Esophagus muscularis mucosa (tissue), 4 donors: ENCODE data around the gene CCBE1. TPM values are rescaled to one million over a fixed set of nuclear protein-coding genes. Genes with fewer than 3 reads are reported as not detected.

Experiments
- DNase-seq: peaks from one replicate; pipeline ENCODE4 v3.0.0-alpha.2; 2017; ENCODE audit errors: extremely low spot score
- H3K27ac ChIP-seq, 4 donors: fragments of 200-600 bp; sonication (generic); replicated peaks in 1 of 4; 1 replicate in 3 of 4; 2 replicates in 1 of 4; pipeline ENCODE4 v1.5.1; 2016 to 2019; ENCODE audit warnings: mild to moderate bottlenecking in 1 of 4
- H3K27me3 ChIP-seq, 4 donors: fragments of 200-600 bp; sonication (generic); one replicate each; pipeline versions ENCODE4 v1.5.1 to v1.6.0; 2016 to 2019
- H3K36me3 ChIP-seq, 4 donors: fragments of 200-600 bp; sonication (generic); one replicate each; pipeline ENCODE4 v1.5.1; 2016 to 2019
- H3K4me1 ChIP-seq, 4 donors: fragments of 200-600 bp; sonication (generic); one replicate each; pipeline ENCODE4 v1.5.1; 2016 to 2019
- H3K4me3 ChIP-seq, 4 donors: fragments of 200-600 bp; sonication (generic); 1 replicate in 2 of 4; 2 replicates in 2 of 4; pipeline ENCODE4 v1.5.1; 2016 to 2019; ENCODE audit warnings: mild to moderate bottlenecking in 4 of 4, moderate library complexity in 1 of 4
- H3K9me3 ChIP-seq, 4 donors: fragments of 200-600 bp; sonication (generic); 1 replicate in 3 of 4; 2 replicates in 1 of 4; pipeline ENCODE4 v1.5.1; 2016 to 2019
- CTCF ChIP-seq, 3 experiments: fragments of 200-600 bp in 2 of 3; fragments of 450-650 bp in 1 of 3; sonication (generic) in 2 of 3; IDR thresholded peaks; one replicate each; pipeline ENCODE4 v1.5.1; 2017 to 2019; ENCODE audit warnings: antibody characterized with exemption in 3 of 3, mild to moderate bottlenecking in 2 of 3, moderate library complexity in 1 of 3
- EP300 ChIP-seq: sonication (generic); formaldehyde crosslinking; IDR thresholded peaks from one replicate; pipeline ENCODE4 v1.6.1; 2017; ENCODE audit warnings: antibody characterized with exemption
- POLR2A ChIP-seq: fragments of 450-650 bp; IDR thresholded peaks from one replicate; pipeline ENCODE4 v1.6.1; 2017; ENCODE audit warnings: antibody characterized with exemption, moderate library complexity, mild to moderate bottlenecking, low read depth
- POLR2AphosphoS5 ChIP-seq, 2 donors: sonication (generic); formaldehyde crosslinking; IDR thresholded peaks; one replicate each; pipeline ENCODE4 v1.6.1; 2017; ENCODE audit warnings: antibody characterized with exemption in 2 of 2
- WGBS: methylation state at CpG from one replicate; pipeline ENCODE4 v1.1.5; 2018; 5-methylcytosine and 5-hydroxymethylcytosine counted together
- intact Hi-C: fragments of 100-400 bp; cut with DNase I; formaldehyde crosslinking; loops from one replicate; pipeline ENCODE4 v1.15.1; 2023
- total RNA-seq, 4 donors: library from RNA; depleted of rRNA; stranded (reverse); fragments of >200 nt; gene quantifications; one replicate each; pipeline versions ENCODE4 v1.1.0 to v1.2.1, GENCODE V29; 2016

The CCBE1 gene
- total RNA-seq, 4 donors from 2014 or later: 1.6 to 11.1 (median 2.7) TPM

- H3K4me3 ChIP-seq: no peak overlapping the region
- H3K27ac ChIP-seq: no peak overlapping the region
- TF ChIP-seq EP300: no peak
- TF ChIP-seq CTCF (IDR thresholded peaks at IDR 0.05): no peak
- no peak for TF ChIP-seq POLR2AphosphoS5 (IDR thresholded peaks at IDR 0.05)
- TF ChIP-seq POLR2A: no peak
- H3K9me3 ChIP-seq: no peaks in the 10 kb centered on the region
- no peaks in the 10 kb centered on the region for H3K27me3 ChIP-seq
- 57% methylated on average over 1 of the region's 1 CpG for WGBS
- DNase-seq: no peak
- intact Hi-C loops: no loop called here
- no peaks in the 10 kb centered on the region for H3K4me1 ChIP-seq
- no peaks in the 10 kb centered on the region for H3K36me3 ChIP-seq
Measured at GRCh38 chr18:59730896-59731295, 33.7 kb upstream of the CCBE1 start.

- WGBS: 95% methylated on average over 3 of the region's 3 CpGs
- H3K4me1 ChIP-seq: no peaks in the 10 kb centered on the region
- H3K36me3 ChIP-seq: no peaks in the 10 kb centered on the region
- no peak overlapping the region for H3K27ac ChIP-seq
- DNase-seq: peak; percentile 62
- no peaks in the 10 kb centered on the region for H3K9me3 ChIP-seq
- TF ChIP-seq CTCF (IDR thresholded peaks at IDR 0.05) (no peak), EP300 (no peak), POLR2A (no peak), POLR2AphosphoS5 (IDR thresholded peaks at IDR 0.05) (no peak)
- H3K4me3 ChIP-seq: no peak overlapping the region
- intact Hi-C loops: no loop called here
- no peaks in the 10 kb centered on the region for H3K27me3 ChIP-seq
Measured at GRCh38 chr18:59729781-59730180, 32.6 kb upstream of the CCBE1 start.

GRCh38 chr18:59728816-59729215 is 31.6 kb upstream of the CCBE1 start:
- H3K9me3 ChIP-seq: no peaks in the 10 kb centered on the region
- intact Hi-C loops: no loop called here
- no peak overlapping the region for H3K27ac ChIP-seq
- TF ChIP-seq EP300 (no peak), CTCF (IDR thresholded peaks at IDR 0.05) (no peak), POLR2AphosphoS5 (IDR thresholded peaks at IDR 0.05) (no peak), POLR2A (no peak)
- H3K4me3 ChIP-seq: no peak overlapping the region
- H3K27me3 ChIP-seq: no peaks in the 10 kb centered on the region
- WGBS: 83% methylated on average over 5 of the region's 5 CpGs
- no peaks in the 10 kb centered on the region for H3K4me1 ChIP-seq
- H3K36me3 ChIP-seq: no peaks in the 10 kb centered on the region
- DNase-seq: peak; percentile 45

- Histone ChIP-seq H3K27me3 (no peaks in the 10 kb centered on the region), H3K27ac (no peak overlapping the region), H3K36me3 (no peaks in the 10 kb centered on the region), H3K4me1 (no peaks in the 10 kb centered on the region), H3K9me3 (no peaks in the 10 kb centered on the region), H3K4me3 (no peak overlapping the region)
- no peak for DNase-seq
- intact Hi-C loops: no loop called here
- no peak for TF ChIP-seq POLR2AphosphoS5 (IDR thresholded peaks at IDR 0.05)
- TF ChIP-seq POLR2A: no peak
- no peak for TF ChIP-seq EP300
- no peak for TF ChIP-seq CTCF (IDR thresholded peaks at IDR 0.05)
Measured at GRCh38 chr18:59725142-59725541, 27.9 kb upstream of the CCBE1 start.

- DNase-seq: peak; percentile 77
- Histone ChIP-seq H3K4me3 (no peak overlapping the region), H3K4me1 (no peaks in the 10 kb centered on the region), H3K27me3 (no peaks in the 10 kb centered on the region), H3K27ac (no peak overlapping the region), H3K36me3 (no peaks in the 10 kb centered on the region), H3K9me3 (no peaks in the 10 kb centered on the region)
- WGBS: 89% methylated on average over 2 of the region's 2 CpGs
- intact Hi-C loops: no loop called here
- TF ChIP-seq EP300 (no peak), CTCF (IDR thresholded peaks at IDR 0.05) (no peak)
Measured at GRCh38 chr18:59724103-59724502, 26.9 kb upstream of the CCBE1 start.
